Osteoblast (primary cell): ENCODE data around the gene PSMD2. TPM values are rescaled to one million over a fixed set of nuclear protein-coding genes. Genes with fewer than 3 reads are reported as not detected.

ENCODE experiments used
- DNase-seq: peaks from one replicate; pipeline ENCODE4 v3.0.0; 2011; ENCODE audit warnings: low spot score, mixed read lengths; ENCODE audit not compliant: insufficient read length; ENCODE audit errors: missing footprints
- H2AFZ ChIP-seq: 2 replicates; pipeline ENCODE4 v1.6.0; 2011; ENCODE audit warnings: mild to moderate bottlenecking, low read length
- H3K27ac ChIP-seq: 2 replicates; pipeline ENCODE4 v1.5.1; 2011; ENCODE audit warnings: mild to moderate bottlenecking, low read depth, low read length, moderate library complexity
- H3K27me3 ChIP-seq: 2 replicates; pipeline ENCODE4 v1.6.0; 2012; ENCODE audit warnings: mild to moderate bottlenecking, control low read depth, inconsistent platforms, low read length, moderate library complexity; ENCODE audit not compliant: insufficient read depth
- H3K36me3 ChIP-seq: 2 replicates; pipeline ENCODE4 v1.5.1; 2011; ENCODE audit warnings: mild to moderate bottlenecking, low read length, control low read depth, moderate library complexity; ENCODE audit not compliant: insufficient read depth
- H3K4me1 ChIP-seq: 2 replicates; pipeline ENCODE4 v1.5.1; 2011; ENCODE audit warnings: mild to moderate bottlenecking, low read length, control low read depth, moderate library complexity; ENCODE audit not compliant: insufficient read depth
- H3K4me2 ChIP-seq: 2 replicates; pipeline ENCODE4 v1.6.0; 2011; ENCODE audit warnings: mild to moderate bottlenecking, low read length; ENCODE audit not compliant: insufficient read depth
- H3K4me3 ChIP-seq: fragments of 200-600 bp; sonication (generic); 3 replicates; pipeline ENCODE4 v1.5.1; 2012; ENCODE audit warnings: mild to moderate bottlenecking, low read length, inconsistent platforms; ENCODE audit not compliant: insufficient read depth
- H3K79me2 ChIP-seq: 2 replicates; pipeline ENCODE4 v1.6.0; 2012; ENCODE audit warnings: mild to moderate bottlenecking, low read length, control low read depth, inconsistent platforms; ENCODE audit not compliant: insufficient read depth
- H3K9me3 ChIP-seq: 2 replicates; pipeline ENCODE4 v1.5.1; 2011; ENCODE audit warnings: low read depth, low read length, control low read depth
- H4K20me1 ChIP-seq: 2 replicates; pipeline ENCODE4 v1.6.0; 2012; ENCODE audit warnings: mild to moderate bottlenecking, low read length, control low read depth; ENCODE audit not compliant: insufficient read depth
- total RNA-seq: library from RNA; depleted of rRNA; stranded (reverse); fragments of >200 nt; gene quantifications from 2 replicates; pipeline ENCODE4 v1.2.3, GENCODE V29; 2012
- TF ChIP-seq, protein P1 (sequence below): IDR thresholded peaks from 2 replicates; pipeline ENCODE4 v1.5.1; 2011; ENCODE audit warnings: mild to moderate bottlenecking, low read depth, low read length, moderate library complexity; ENCODE audit errors: extremely low read depth

The PSMD2 gene
- total RNA-seq, 1 donor: 301 TPM

- peak overlapping the region; percentile 80 for H2AFZ ChIP-seq
- H3K4me3 ChIP-seq: peak overlapping the region; percentile 98
- H3K9me3 ChIP-seq: no peaks in the 10 kb centered on the region
- peak; percentile 31 for DNase-seq
- peaks cover 54% of the 10 kb centered on the region for H3K79me2 ChIP-seq
- peaks cover 33% of the 10 kb centered on the region for H4K20me1 ChIP-seq
- peak overlapping the region; percentile 75 for H3K27ac ChIP-seq
- peaks cover 14% of the 10 kb centered on the region for H3K4me1 ChIP-seq
- no peaks in the 10 kb centered on the region for H3K27me3 ChIP-seq
- H3K4me2 ChIP-seq: peak overlapping the region; percentile 98
- peaks cover 44% of the 10 kb centered on the region for H3K36me3 ChIP-seq
- TF ChIP-seq, protein P1, sequence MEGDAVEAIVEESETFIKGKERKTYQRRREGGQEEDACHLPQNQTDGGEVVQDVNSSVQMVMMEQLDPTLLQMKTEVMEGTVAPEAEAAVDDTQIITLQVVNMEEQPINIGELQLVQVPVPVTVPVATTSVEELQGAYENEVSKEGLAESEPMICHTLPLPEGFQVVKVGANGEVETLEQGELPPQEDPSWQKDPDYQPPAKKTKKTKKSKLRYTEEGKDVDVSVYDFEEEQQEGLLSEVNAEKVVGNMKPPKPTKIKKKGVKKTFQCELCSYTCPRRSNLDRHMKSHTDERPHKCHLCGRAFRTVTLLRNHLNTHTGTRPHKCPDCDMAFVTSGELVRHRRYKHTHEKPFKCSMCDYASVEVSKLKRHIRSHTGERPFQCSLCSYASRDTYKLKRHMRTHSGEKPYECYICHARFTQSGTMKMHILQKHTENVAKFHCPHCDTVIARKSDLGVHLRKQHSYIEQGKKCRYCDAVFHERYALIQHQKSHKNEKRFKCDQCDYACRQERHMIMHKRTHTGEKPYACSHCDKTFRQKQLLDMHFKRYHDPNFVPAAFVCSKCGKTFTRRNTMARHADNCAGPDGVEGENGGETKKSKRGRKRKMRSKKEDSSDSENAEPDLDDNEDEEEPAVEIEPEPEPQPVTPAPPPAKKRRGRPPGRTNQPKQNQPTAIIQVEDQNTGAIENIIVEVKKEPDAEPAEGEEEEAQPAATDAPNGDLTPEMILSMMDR: no peak
These were observed 692 bp downstream of the PSMD2 start for GRCh38 chr3:184299488-184300377.

GRCh38 chr3:184300378-184300720 lies 1.3 kb downstream of the PSMD2 start:
- Histone ChIP-seq H3K9me3 (no peaks in the 10 kb centered on the region), H3K4me2 (peak overlapping the region; percentile 98), H3K4me1 (peaks cover 14% of the 10 kb centered on the region), H3K4me3 (peak overlapping the region; percentile 98), H2AFZ (no peak overlapping the region), H3K27me3 (no peaks in the 10 kb centered on the region), H4K20me1 (peaks cover 33% of the 10 kb centered on the region), H3K27ac (peak overlapping the region; percentile 75), H3K36me3 (peaks cover 50% of the 10 kb centered on the region), H3K79me2 (peaks cover 55% of the 10 kb centered on the region)
- TF ChIP-seq, protein P1: no peak
- peak; percentile 64 for DNase-seq

GRCh38 chr3:184305577-184305976 lies 6.5 kb downstream of the PSMD2 start:
- Histone ChIP-seq H3K9me3 (no peaks in the 10 kb centered on the region), H4K20me1 (peaks cover 34% of the 10 kb centered on the region)
- DNase-seq: peak; percentile 48

More at GRCh38 chr3:184305577-184305976, 6.5 kb downstream of the PSMD2 start:
- no peak overlapping the region for H3K27ac ChIP-seq
- peaks cover 45% of the 10 kb centered on the region for H3K79me2 ChIP-seq
- H2AFZ ChIP-seq: no peak overlapping the region
- TF ChIP-seq, protein P1: peak; percentile 45
- peaks cover 4% of the 10 kb centered on the region for H3K4me1 ChIP-seq
- no peaks in the 10 kb centered on the region for H3K27me3 ChIP-seq
- H3K4me3 ChIP-seq: no peak overlapping the region
- peaks cover 82% of the 10 kb centered on the region for H3K36me3 ChIP-seq
- H3K4me2 ChIP-seq: no peak overlapping the region
